GM19240 (cell line): ENCODE data around the gene HES1.

Source experiments
- DNase-seq: peaks from one replicate; pipeline ENCODE4 v3.0.0; 2011; ENCODE audit warnings: low spot score; ENCODE audit not compliant: insufficient read length

HES1 gene

GRCh38 chr3:194102436-194102835 is 33.5 kb upstream of the HES1 start:
- no peak for DNase-seq

GRCh38 chr3:194103505-194103904 is 32.4 kb upstream of the HES1 start:
- DNase-seq, result no peak

- no peak for DNase-seq
Measured at GRCh38 chr3:194103983-194104751, 31.8 kb upstream of the HES1 start.

- no peak for DNase-seq
Measured at GRCh38 chr3:194105292-194105691, 30.7 kb upstream of the HES1 start.

GRCh38 chr3:194107107-194107506 is 28.8 kb upstream of the HES1 start:
- DNase-seq, result no peak

- DNase-seq, result no peak
Measured at GRCh38 chr3:194109192-194109863, 26.6 kb upstream of the HES1 start.

- no peak for DNase-seq
Measured at GRCh38 chr3:194110483-194110882, 25.5 kb upstream of the HES1 start.

GRCh38 chr3:194111336-194111735 is 24.6 kb upstream of the HES1 start:
- no peak for DNase-seq

GRCh38 chr3:194112120-194113106 is 23.5 kb upstream of the HES1 start:
- no peak for DNase-seq

- DNase-seq, result no peak
Measured at GRCh38 chr3:194114123-194114522, 21.8 kb upstream of the HES1 start.

- DNase-seq, result no peak
Measured at GRCh38 chr3:194117104-194117845, 18.7 kb upstream of the HES1 start.

GRCh38 chr3:194118920-194119319 is 17.0 kb upstream of the HES1 start:
- no peak for DNase-seq

GRCh38 chr3:194119831-194120590 is 15.9 kb upstream of the HES1 start:
- no peak for DNase-seq

GRCh38 chr3:194120789-194121770 is 14.9 kb upstream of the HES1 start:
- DNase-seq, result no peak

GRCh38 chr3:194121891-194122631 is 13.9 kb upstream of the HES1 start:
- DNase-seq, result no peak

- no peak for DNase-seq
Measured at GRCh38 chr3:194123726-194124125, 12.2 kb upstream of the HES1 start.

- DNase-seq, result no peak
Measured at GRCh38 chr3:194124193-194124592, 11.8 kb upstream of the HES1 start.

GRCh38 chr3:194125442-194125841 is 10.5 kb upstream of the HES1 start:
- DNase-seq, result no peak
